Stimulated activated CD4-positive, alpha-beta T cell treated with anti-CD3 and anti-CD28 coated beads, Interleukin-4, amount 100 ng/mL, for 4 hours (primary cell): Measurements from ENCODE around the gene NAA80.
A peak's percentile ranks its signal among the peaks of the same experiment; 100 is the strongest.
"Not testable (repeated sequence)": the region's sequence is repeated elsewhere in the genome, so short reads cannot be mapped to it uniquely, and the experiment has no call there.

Experiments used
- DNase-seq, 2 experiments: peaks; one replicate each; pipeline ENCODE4 v3.0.0-alpha.2; 2020

NAA80 gene

GRCh38 chr3:50288387-50289007 is 10.7 kb downstream of the NAA80 start:
- DNase-seq, result no peak

- DNase-seq, result no peak
Observed at GRCh38 chr3:50287262-50287661, 11.9 kb downstream of the NAA80 start.

GRCh38 chr3:50286322-50287227 is 12.6 kb downstream of the NAA80 start:
- DNase-seq, result no peak

GRCh38 chr3:50284121-50284520 is 15.1 kb downstream of the NAA80 start:
- not testable (repeated sequence) for DNase-seq

GRCh38 chr3:50279255-50280016 is 19.8 kb downstream of the NAA80 start:
- no peak for DNase-seq

GRCh38 chr3:50278880-50279224 is 20.4 kb downstream of the NAA80 start, which contains the start of gene LSMEM2:
Gene LSMEM2 (plus strand): TSS chr3:50279087. CDS start chr3:50279114, 27 bp downstream.
- no peak for DNase-seq

- no peak for DNase-seq
Observed at GRCh38 chr3:50278123-50278879, 20.9 kb downstream of the NAA80 start.

- no peak for DNase-seq
Observed at GRCh38 chr3:50276762-50277101, 22.5 kb downstream of the NAA80 start.

GRCh38 chr3:50275996-50276761 is 23.0 kb downstream of the NAA80 start:
- DNase-seq, result no peak

GRCh38 chr3:50275141-50275995 is 23.8 kb downstream of the NAA80 start:
- no peak for DNase-seq

- DNase-seq, result peak; percentile 60 to 67
Observed at GRCh38 chr3:50274371-50275104, 24.7 kb downstream of the NAA80 start.

- DNase-seq, result no peak
Observed at GRCh38 chr3:50273689-50274065, 25.5 kb downstream of the NAA80 start.

- peak; percentile 77 to 91 for DNase-seq
Observed at GRCh38 chr3:50272911-50273688, 26.1 kb downstream of the NAA80 start.

- DNase-seq, result not testable (repeated sequence)
Observed at GRCh38 chr3:50272538-50272910, 26.7 kb downstream of the NAA80 start.

- DNase-seq, result no peak
Observed at GRCh38 chr3:50271314-50271936, 27.8 kb downstream of the NAA80 start.

GRCh38 chr3:50270422-50271224 is 28.6 kb downstream of the NAA80 start:
- DNase-seq, result no peak

- DNase-seq, result no peak
Observed at GRCh38 chr3:50269977-50270413, 29.2 kb downstream of the NAA80 start.

GRCh38 chr3:50269460-50269859 is 29.7 kb downstream of the NAA80 start:
- no peak for DNase-seq
